Transverse colon (tissue), 3 donors: ENCODE results near the gene COMMD8.

Experiments
- POLR2A ChIP-seq: fragments of 450-650 bp; IDR thresholded peaks from one replicate; pipeline ENCODE4 v1.6.1; 2016; ENCODE audit warnings: antibody characterized with exemption, mild to moderate bottlenecking, moderate library complexity
- TF ChIP-seq, protein P1 (sequence below), 5 experiments: fragments of 200-600 bp in 3 of 5; fragments of 450-650 bp in 2 of 5; sonication (generic) in 3 of 5; IDR thresholded peaks; 1 replicate in 2 of 5; 2 replicates in 3 of 5; pipeline ENCODE4 v1.5.1; 2016 to 2017; ENCODE audit warnings: antibody characterized with exemption in 5 of 5, inconsistent platforms in 3 of 5, mild to moderate bottlenecking in 2 of 5, moderate library complexity in 1 of 5

DNA sequence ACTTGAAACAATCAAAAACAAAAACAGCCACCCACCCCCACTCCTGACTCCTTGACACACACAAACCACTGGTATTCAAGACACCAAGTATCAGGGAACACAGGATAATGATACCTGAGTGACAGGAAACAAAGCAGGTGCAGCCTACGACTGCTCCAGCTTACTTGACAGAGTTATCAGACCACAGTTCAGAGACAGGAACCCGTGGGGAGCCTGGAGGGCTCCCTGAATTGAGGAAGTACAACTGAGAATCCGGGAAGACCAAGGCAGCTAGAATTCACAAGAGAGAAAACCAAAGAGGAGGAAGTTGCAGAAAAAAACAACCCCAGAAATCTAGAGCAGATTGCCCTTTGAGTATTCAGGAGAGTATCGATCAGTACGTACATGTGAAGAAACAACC is 20.5 kb downstream of the COMMD8 start:
- TF ChIP-seq, protein P1, sequence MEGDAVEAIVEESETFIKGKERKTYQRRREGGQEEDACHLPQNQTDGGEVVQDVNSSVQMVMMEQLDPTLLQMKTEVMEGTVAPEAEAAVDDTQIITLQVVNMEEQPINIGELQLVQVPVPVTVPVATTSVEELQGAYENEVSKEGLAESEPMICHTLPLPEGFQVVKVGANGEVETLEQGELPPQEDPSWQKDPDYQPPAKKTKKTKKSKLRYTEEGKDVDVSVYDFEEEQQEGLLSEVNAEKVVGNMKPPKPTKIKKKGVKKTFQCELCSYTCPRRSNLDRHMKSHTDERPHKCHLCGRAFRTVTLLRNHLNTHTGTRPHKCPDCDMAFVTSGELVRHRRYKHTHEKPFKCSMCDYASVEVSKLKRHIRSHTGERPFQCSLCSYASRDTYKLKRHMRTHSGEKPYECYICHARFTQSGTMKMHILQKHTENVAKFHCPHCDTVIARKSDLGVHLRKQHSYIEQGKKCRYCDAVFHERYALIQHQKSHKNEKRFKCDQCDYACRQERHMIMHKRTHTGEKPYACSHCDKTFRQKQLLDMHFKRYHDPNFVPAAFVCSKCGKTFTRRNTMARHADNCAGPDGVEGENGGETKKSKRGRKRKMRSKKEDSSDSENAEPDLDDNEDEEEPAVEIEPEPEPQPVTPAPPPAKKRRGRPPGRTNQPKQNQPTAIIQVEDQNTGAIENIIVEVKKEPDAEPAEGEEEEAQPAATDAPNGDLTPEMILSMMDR (IDR thresholded peaks at IDR 0.05) = no peak
- no peak for TF ChIP-seq POLR2A
